AG09309 (cell line): ENCODE data around the gene MYH9.
"Not testable (repeated sequence)": the region's sequence is repeated elsewhere in the genome, so short reads cannot be mapped to it uniquely, and the experiment has no call there.

ENCODE experiments used
- DNase-seq: peaks from one replicate; pipeline ENCODE4 v3.0.0-alpha.2; 2010; ENCODE audit warnings: low read depth
- H3K4me3 ChIP-seq: 2 replicates; pipeline ENCODE4 v1.5.1; 2011; ENCODE audit warnings: mild to moderate bottlenecking, low read depth, low read length, moderate library complexity; ENCODE audit not compliant: control insufficient read depth
- TF ChIP-seq, protein P1 (sequence below): IDR thresholded peaks from 2 replicates; pipeline ENCODE4 v1.5.1; 2011; ENCODE audit warnings: mild to moderate bottlenecking, low read depth, low read length, inconsistent platforms; ENCODE audit not compliant: insufficient read depth, control insufficient read depth; ENCODE audit errors: missing control alignments

The MYH9 gene

DNA sequence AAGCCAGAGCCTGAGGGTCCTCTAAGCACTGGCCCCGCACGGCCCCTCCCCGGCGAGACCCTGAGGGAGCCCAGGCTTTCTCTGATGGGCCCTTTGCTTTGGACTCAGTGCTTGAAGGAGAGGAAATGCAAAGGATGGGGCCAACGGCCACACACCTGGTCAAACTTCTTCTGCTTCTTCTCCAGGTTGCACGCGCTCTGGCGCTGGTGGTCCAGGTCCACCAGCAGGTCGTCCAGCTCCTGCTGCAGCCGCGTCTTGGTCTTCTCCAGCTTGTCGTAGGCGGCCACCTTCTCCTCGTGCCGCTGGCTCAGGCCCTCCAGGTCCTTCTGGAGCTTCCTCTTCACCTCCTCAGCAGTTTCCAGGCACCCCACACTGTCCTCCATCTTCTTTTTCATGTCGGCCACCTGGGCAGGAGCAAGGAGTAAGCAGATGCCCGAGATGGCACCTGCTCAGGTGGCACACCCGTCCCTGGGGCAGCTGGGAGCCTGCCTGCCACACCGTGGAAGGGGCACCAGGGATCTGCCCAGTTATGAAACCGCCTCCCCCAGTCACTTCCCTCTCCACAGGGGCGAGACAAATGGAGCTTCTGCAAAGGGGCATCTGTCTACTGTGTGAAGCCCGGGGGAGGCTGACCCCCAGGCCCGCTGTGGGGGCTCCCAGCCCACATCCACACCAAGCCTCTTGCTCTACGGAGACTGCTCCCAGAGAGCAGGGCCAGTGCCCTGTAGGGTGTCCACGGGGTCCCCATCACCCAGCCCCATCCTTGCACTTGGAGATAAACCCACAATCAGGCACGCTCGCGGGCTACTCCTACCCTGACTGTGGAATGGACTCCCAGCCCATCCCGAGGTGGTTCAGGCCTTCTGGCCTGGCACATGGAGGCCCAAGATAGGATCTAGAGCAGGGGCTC is 95.7 kb downstream of the MYH9 start:
- H3K4me3 ChIP-seq = no peak overlapping the region
- TF ChIP-seq, protein P1, sequence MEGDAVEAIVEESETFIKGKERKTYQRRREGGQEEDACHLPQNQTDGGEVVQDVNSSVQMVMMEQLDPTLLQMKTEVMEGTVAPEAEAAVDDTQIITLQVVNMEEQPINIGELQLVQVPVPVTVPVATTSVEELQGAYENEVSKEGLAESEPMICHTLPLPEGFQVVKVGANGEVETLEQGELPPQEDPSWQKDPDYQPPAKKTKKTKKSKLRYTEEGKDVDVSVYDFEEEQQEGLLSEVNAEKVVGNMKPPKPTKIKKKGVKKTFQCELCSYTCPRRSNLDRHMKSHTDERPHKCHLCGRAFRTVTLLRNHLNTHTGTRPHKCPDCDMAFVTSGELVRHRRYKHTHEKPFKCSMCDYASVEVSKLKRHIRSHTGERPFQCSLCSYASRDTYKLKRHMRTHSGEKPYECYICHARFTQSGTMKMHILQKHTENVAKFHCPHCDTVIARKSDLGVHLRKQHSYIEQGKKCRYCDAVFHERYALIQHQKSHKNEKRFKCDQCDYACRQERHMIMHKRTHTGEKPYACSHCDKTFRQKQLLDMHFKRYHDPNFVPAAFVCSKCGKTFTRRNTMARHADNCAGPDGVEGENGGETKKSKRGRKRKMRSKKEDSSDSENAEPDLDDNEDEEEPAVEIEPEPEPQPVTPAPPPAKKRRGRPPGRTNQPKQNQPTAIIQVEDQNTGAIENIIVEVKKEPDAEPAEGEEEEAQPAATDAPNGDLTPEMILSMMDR = no peak
- DNase-seq = no peak

DNA sequence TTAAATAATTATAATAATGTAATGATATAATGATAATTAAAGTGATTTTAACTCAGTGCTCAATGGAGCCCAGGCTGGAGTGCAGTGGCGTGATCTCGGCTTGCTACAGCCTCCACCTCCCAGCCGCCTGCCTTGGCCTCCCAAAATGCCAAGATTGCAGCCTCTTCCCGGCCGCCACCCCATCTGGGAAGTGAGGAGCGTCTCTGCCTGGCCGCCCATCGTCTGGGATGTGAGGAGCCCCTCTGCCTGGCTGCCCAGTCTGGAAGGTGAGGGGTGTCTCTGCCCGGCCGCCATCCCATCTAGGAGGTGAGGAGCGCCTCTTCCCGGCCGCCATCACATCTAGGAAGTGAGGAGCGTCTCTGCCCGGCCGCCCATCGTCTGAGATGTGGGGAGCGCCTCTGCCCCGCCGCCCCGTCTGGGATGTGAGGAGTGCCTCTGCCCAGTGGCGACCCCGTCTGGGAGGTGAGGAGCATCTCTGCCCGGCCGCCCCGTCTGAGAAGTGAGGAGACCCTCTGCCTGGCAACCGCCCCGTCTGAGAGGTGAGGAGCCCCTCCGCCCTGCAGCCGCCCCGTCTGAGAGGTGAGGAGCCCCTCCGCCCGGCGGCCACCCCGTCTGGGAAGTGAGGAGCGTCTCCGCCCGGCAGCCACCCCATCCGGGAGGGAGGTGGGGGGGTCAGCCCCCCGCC is 97.2 kb downstream of the MYH9 start:
- DNase-seq, H3K4me3 ChIP-seq: not testable (repeated sequence)

DNA sequence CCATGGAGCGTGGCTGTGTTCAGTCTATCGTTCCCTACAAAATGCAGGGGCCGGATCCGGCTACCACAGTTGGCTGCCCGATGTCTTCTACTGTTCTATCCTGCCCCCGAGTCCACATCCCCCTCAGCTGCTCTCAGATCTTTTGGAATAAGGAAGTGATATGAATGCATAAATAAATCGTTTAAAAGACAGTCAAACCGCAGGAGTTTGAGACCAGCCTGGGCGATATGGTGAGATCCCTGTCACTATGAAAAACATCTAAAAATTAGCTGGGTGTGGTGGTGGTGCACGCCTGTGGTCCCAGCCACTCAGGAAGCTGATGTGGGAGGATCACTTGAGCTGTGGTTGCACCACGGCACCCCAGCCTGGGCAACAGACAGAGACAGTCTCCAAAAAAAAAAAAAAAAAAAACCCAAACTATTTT is 97.8 kb downstream of the MYH9 start:
- not testable (repeated sequence) for H3K4me3 ChIP-seq, DNase-seq

DNA sequence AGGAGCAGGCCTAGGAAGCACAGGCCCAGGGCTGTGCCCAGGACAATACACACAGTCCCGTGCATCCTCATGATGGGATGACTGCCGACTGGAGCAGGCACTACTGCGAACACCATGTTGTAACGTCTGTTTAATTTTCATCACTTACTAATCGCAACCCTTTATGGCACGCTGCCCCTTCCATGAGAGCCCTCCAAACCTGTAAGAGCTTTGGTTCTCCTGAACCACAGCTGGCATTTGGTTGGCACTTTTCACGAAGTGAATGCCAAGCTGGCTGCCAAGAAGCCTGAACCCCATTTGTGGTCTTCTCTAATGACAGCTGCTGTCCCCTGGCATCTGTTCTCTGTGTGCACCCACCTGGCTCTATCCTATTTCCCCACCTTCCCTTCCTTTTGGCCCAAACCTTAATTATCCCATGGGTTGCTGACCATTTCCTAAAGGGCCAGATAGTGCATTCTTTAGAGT is 98.3 kb downstream of the MYH9 start:
- H3K4me3 ChIP-seq = no peak overlapping the region
- no peak for DNase-seq
- TF ChIP-seq, protein P1 = no peak

DNA sequence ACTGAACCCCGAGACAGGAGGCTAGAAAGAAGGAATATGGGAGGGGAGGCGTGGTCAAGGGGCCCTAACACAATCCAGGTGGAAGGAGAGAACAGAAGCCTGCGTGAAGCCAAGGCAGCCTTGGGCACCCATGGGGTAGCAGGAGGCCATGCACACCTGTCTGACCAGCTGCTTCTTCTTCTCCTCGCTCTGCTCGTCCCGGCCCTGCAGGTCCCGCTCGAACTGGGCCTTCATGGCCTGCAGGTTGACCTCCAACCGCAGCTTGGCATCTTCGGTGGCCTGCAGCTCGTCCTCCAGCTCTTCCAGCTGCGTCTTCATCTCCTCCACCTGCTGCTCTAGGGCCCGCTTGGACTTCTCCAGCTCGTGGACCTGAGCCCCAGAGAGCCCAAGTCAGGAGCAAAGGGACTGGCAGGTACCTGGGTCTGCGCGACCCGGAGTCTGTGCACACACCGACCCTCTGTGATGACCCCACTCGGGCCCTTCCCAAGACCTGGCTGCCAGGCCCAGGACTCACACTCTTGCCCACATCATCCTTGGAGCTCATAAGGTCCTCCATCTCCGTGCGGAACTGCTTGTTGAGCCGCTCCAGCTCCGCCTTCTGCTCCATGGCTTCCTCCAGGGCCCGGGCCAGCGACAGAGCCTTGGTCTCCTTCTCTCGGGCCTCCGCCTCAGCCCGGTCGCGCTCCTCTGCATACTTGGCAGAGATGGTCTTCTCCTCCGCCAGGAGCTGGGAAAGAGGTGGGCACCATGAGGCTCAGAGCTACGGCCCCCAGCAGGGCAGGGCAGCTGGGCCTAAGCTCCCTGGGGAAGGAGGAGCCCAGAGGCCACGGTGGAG is 99.0 kb downstream of the MYH9 start:
- no peak overlapping the region for H3K4me3 ChIP-seq
- TF ChIP-seq, protein P1 = no peak
- DNase-seq = no peak

DNA sequence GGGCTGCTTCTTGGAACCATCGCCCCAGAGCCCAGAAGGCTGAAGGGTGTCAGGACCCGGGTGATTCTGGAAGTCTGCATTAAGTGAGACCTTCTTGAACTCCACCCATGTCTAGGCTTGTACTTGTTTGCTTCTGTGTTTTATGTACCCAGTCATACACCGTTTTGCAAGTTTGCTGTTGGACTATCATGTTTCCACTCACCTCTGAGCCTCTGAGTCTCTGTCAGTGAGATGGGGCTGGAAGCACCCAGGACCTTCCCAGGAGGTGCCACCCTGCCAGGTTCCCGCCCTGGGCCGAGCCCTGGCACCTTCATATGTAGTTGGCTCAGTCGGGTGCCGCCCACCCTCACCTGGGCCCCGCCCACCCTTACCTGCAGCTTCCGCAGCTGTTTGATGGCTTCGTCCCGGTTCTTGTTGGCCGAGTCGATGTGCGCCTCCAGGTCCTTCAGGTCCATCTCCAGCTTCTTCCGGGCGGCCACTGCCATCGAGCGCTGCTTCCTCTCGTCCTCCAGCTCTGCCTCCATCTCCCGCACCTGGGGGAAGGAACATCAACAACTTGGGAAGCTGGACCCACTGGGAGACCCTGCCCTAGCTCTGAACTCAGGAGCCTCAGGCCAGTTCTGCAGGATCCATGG is 99.8 kb downstream of the MYH9 start:
- TF ChIP-seq, protein P1 = no peak
- H3K4me3 ChIP-seq = no peak overlapping the region
- no peak for DNase-seq

DNA sequence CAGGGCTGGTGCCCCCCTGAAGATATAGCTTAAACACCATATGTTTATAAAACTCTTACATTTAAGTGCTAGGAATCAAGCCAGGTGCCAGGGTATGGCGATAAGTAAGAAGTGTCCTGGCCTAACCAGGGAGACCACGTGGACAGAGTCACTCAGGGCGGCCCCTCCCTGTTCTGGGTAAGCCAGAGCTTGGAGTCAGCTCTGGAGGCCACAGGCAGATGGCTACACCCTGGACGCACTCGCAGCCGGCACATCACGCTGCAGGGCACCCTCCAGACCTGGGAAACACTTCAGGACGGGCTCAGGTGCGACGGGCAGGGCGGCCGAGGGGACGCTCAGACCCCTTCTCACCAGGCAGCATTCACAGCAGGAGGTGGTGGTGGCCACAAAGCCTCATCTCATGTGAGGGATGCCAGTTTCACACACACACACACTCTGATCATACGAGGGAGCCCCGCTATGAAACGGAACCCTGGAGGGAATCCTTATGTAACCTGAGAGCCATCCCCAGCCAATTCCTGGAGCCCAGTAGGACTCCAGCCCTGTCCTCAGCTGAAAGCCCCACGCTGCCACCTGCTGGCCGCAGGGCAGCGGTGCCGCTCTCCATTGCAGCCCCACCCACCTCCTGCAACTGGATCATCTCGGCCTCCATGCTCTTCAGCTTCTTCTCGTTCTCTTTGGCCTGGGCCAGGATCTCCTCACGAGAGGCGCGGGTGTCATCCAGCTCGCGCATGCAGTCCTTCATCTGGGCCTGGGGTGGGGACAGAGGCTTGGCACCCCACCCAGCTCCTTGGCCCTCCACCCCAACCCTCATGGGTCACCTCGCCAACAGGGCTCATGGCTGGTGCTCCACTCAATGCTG is 101.4 kb downstream of the MYH9 start:
- H3K4me3 ChIP-seq = no peak overlapping the region
- TF ChIP-seq, protein P1 = peak; percentile 94
- DNase-seq = peak; percentile 20
